GM18909 (cell line): ENCODE measurements around the gene MRPL53.

ENCODE experiments used
- ATAC-seq: cut with Tn5 transposase; IDR thresholded peaks from one replicate; pipeline ENCODE4 v1.9.1; 2021; ENCODE audit warnings: mild to moderate bottlenecking; ENCODE audit not compliant: unreplicated experiment, poor library complexity

The MRPL53 gene

DNA sequence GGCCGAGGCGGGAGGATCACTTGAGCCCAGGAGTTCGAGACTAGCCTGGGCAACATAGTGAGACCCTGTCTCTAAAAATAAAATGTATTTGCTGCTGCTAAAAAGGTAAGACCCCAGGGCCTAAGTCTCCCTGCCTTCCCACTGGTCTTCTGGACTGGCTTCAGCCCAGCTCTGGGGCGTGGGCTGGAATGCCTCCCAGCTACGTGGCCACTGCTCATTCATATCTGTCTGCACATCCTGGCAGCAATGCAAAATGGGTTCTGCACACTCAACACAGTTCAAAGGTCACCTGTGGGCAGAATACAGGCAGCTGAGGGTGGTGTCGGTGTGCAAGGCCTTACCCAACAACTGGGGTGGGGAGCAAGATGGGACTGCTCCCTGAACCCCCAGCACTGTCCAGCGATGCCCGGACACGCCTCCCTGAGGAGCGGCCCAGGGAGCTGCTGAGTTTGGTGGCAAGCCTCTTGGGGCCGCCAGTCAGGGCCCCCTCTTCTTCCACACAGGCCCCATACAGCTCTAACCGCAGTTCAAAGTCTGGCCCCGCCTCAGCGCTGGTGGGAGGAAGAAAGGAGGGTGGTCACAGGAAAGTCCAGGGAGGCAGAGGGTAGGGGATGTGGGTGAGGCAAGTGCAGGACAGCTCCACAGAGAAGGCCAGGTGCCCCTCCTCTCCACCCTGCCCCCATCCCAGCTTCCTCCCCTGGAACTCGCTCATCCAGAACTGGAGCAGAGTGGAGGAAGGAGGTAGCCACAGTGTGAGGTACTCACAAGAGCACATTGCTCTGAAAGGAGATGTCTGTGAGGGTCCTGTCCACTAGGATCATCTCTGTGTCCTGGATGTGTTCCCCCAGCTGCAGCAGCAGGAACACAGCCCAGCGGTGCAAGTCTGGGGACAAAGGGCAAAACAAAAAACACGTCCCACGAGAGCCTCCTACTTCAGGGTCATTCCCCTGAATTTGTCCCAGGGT lies 42.7 kb downstream of the MRPL53 start:
- ATAC-seq = no peak

GRCh38 chr2:74428675-74429074 lies 43.8 kb downstream of the MRPL53 start:
- ATAC-seq = no peak

- no peak for ATAC-seq
Observed at GRCh38 chr2:74427551-74427950, 44.9 kb downstream of the MRPL53 start.

DNA sequence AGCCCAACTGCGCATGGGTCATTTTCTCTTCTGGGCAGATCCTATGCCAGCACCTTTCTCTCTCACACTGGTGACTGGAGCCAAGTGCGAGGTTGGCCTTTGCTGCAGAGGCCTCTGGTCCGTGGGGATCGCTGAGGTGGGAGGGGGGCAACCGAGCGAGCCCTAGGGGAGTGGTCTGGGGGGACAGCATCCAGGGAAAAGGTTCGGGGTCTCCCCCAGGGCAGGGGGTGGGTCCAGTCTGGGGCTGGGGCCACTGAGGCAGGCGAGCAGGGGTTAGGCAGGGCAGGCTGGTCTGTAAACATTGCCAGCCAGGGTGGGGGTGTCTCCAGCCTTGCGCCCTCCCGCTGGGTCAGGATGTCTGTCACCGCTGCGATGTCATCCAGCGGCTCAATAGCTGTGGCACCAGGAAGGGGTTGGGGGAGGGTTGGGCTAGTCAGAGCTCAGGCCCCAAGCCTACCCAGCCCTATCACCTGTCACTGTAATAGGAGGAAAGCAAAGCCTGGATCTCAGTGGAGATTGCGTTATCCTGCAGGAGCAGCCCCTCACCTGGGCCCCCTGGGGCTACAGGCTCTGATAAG lies 46.2 kb downstream of the MRPL53 start:
- no peak for ATAC-seq

DNA sequence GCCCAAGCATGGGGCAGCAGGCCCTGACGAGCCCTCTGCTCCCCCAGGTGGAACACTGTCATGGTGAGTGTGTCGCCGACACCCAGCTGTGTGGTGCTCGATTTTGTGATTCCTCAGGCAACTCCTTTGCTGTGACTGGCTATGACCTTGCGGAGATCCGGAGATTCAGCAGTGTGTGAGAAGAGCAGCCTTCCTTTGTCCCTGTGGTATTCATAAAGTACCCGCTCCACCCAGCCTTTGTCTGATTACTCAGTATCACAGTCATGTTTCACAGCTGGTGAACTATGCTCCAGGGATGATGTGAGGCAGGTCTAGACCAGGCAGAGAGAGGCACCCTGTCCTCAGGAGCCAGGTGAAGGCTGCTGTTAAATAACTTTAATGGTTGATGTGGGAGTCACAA lies 47.0 kb downstream of the MRPL53 start:
- ATAC-seq = no peak

DNA sequence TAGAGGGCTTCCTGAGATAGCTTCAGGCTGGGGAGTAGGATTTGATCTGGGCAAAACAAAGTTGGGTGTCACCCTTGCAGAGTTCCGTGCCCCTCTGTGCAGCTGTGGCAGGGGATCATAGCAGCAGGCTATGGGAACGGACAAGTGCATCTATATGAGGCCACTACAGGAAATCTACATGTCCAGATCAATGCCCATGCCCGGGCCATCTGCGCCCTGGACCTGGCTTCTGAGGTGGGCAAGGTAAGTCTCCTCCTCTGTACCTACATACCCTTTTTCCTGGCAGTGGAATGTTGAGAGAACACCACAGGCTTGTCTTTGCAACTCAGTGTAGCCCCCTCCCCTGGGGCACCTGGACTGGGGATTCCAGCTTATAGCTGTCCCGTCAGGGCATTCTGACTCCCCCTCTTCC lies 47.5 kb downstream of the MRPL53 start:
- no peak for ATAC-seq

- no peak for ATAC-seq
Observed at GRCh38 chr2:74424139-74424992, 48.1 kb downstream of the MRPL53 start.

DNA sequence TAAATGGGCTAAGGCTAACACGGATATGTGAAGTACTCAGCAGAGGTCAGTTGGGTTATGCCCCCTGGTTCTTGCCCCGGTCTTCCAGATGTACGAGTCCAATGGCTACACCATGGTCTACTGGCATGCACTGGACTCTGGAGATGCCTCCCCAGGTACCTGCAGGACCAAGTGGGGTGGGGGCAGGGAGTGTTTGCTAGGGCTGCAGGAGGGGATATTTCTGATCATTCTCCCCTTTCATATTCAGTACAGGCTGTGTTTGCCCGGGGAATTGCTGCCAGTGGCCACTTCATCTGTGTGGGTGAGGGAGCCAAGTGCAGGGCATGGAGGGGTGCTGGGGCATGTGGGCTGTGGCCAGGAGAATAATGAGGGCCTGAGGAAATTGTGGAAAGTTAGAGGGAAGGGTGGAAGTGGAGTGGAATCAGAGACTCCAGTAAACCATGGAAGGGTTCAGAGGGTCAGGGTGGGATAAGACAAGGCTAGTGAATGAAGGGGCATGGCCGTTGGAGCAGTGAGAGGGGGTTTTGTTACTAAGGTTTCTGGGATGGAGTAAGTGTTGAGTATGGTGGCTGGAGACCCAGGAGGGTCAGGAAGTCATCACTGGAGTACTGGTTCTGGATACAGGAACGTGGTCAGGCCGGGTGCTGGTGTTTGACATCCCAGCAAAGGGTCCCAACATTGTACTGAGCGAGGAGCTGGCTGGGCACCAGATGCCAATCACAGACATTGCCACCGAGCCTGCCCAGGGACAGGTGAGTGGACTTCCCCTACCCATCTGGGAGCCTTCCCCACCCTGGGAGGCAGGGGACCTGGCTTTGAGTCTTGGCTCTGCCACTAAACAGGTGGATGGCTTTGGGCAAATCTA lies 49.0 kb downstream of the MRPL53 start:
- ATAC-seq = no peak
